DMS 273 treated with DMSO at 0.1 percent for 48 hours (cell line): ENCODE results near the gene EWSR1.

ENCODE experiments used
- DNase-seq: peaks from one replicate; lab custom pipeline; 2025; lab: John Stamatoyannopoulos, UW

Gene EWSR1

GRCh38 chr22:29251265-29251664, 16.8 kb upstream of the EWSR1 start:
- no peak for DNase-seq

GRCh38 chr22:29251981-29252911, 15.8 kb upstream of the EWSR1 start:
- DNase-seq, result no peak

- DNase-seq, result no peak
Measured at GRCh38 chr22:29253561-29254285, 14.3 kb upstream of the EWSR1 start.

GRCh38 chr22:29254286-29254660, 13.8 kb upstream of the EWSR1 start:
- DNase-seq, result no peak

GRCh38 chr22:29255064-29255621, 12.9 kb upstream of the EWSR1 start:
- DNase-seq, result no peak

GRCh38 chr22:29256606-29257325, 11.3 kb upstream of the EWSR1 start:
- DNase-seq, result no peak

- no peak for DNase-seq
Measured at GRCh38 chr22:29257751-29258181, 10.3 kb upstream of the EWSR1 start.

- no peak for DNase-seq
Measured at GRCh38 chr22:29258407-29259252, 9.4 kb upstream of the EWSR1 start.

GRCh38 chr22:29259253-29259899, 8.7 kb upstream of the EWSR1 start:
- no peak for DNase-seq

- DNase-seq, result no peak
Measured at GRCh38 chr22:29260031-29260560, 8.0 kb upstream of the EWSR1 start.

- DNase-seq, result no peak
Measured at GRCh38 chr22:29260601-29261315, 7.3 kb upstream of the EWSR1 start.

GRCh38 chr22:29263791-29264276, 4.2 kb upstream of the EWSR1 start:
- DNase-seq, result no peak

GRCh38 chr22:29265305-29265704, 2.8 kb upstream of the EWSR1 start:
- DNase-seq, result no peak

- no peak for DNase-seq
Measured at GRCh38 chr22:29265929-29266328, 2.1 kb upstream of the EWSR1 start.

- no peak for DNase-seq
Measured at GRCh38 chr22:29266564-29267461, 1.3 kb upstream of the EWSR1 start.

- DNase-seq, result no peak
Measured at GRCh38 chr22:29267462-29267857, 608 bp upstream of the EWSR1 start.

- DNase-seq, result no peak
Measured at GRCh38 chr22:29268511-29269229, 602 bp downstream of the EWSR1 start.

GRCh38 chr22:29269230-29269604, 1.1 kb downstream of the EWSR1 start:
- DNase-seq, result no peak
